H1 (cell line): ENCODE data around the gene ICE1.

ENCODE experiments used
- ATF3 ChIP-seq: IDR thresholded peaks from 2 replicates; pipeline ENCODE4 v1.6.1; 2011; ENCODE audit warnings: low read depth, mild to moderate bottlenecking, low read length; ENCODE audit not compliant: insufficient read depth
- CTCF ChIP-seq, 3 experiments: IDR thresholded peaks; 1 replicate in 2 of 3; 2 replicates in 1 of 3; pipeline versions ENCODE4 v1.5.1 to v1.6.1; 2011; ENCODE audit warnings: low read length in 3 of 3, mild to moderate bottlenecking in 3 of 3, inconsistent platforms in 2 of 3, low read depth in 1 of 3, moderate library complexity in 1 of 3; ENCODE audit not compliant: insufficient read depth in 1 of 3; ENCODE audit errors: control extremely low read depth in 1 of 3
- E2F6 ChIP-seq: IDR thresholded peaks from 2 replicates; pipeline ENCODE4 v1.6.1; 2012; ENCODE audit warnings: inconsistent platforms
- EGR1 ChIP-seq: IDR thresholded peaks from 2 replicates; pipeline ENCODE4 v1.6.1; 2011; ENCODE audit warnings: low read depth, low read length, borderline replicate concordance
- EZH2 ChIP-seq: fragments of 200-600 bp; sonication (generic); IDR thresholded peaks from 2 replicates; pipeline ENCODE4 v1.7.1; 2012; ENCODE audit warnings: low read depth, mild to moderate bottlenecking, moderate library complexity, low read length, inconsistent platforms; ENCODE audit not compliant: severe bottlenecking
- KDM1A ChIP-seq: fragments of 200-600, 300-600 bp; sonication (generic); IDR thresholded peaks from 2 replicates; pipeline ENCODE4 v1.7.1; 2016; ENCODE audit warnings: mild to moderate bottlenecking, low read length, borderline replicate concordance
- MAX ChIP-seq: IDR thresholded peaks from 2 replicates; pipeline ENCODE4 v1.6.1; 2012; ENCODE audit warnings: inconsistent platforms
- POLR2A ChIP-seq, 2 experiments: IDR thresholded peaks; 1 replicate in 1 of 2; 2 replicates in 1 of 2; pipeline ENCODE4 v1.6.1; 2011; ENCODE audit warnings: low read depth in 2 of 2, low read length in 2 of 2, mild to moderate bottlenecking in 2 of 2; ENCODE audit errors: control extremely low read depth in 1 of 2
- POLR2AphosphoS5 ChIP-seq: IDR thresholded peaks from 2 replicates; pipeline ENCODE4 v1.6.1; 2011; ENCODE audit warnings: low read depth, low read length
- RFX5 ChIP-seq: IDR thresholded peaks from 2 replicates; pipeline ENCODE4 v1.6.1; 2011; ENCODE audit warnings: low read depth, low read length, improper control_type of control experiment, borderline replicate concordance
- RXRA ChIP-seq: IDR thresholded peaks from 2 replicates; pipeline ENCODE4 v1.6.1; 2011; ENCODE audit warnings: low read depth, mild to moderate bottlenecking, low read length, moderate library complexity; ENCODE audit not compliant: insufficient read depth
- SP4 ChIP-seq: IDR thresholded peaks from 2 replicates; pipeline ENCODE4 v1.6.1; 2012; ENCODE audit warnings: low read length, inconsistent platforms
- TCF12 ChIP-seq: IDR thresholded peaks from 2 replicates; pipeline ENCODE4 v1.6.1; 2011; ENCODE audit warnings: low read depth, mild to moderate bottlenecking, low read length

- TF ChIP-seq EZH2 (no peak), TCF12 (no peak), POLR2A (IDR thresholded peaks at IDR 0.05; ENCODE audit: control extremely low read depth in 1 of 2, low read depth in 2 of 2, low read length in 2 of 2) (no peak), SP4 (no peak), CTCF (IDR thresholded peaks at IDR 0.05; ENCODE audit: control extremely low read depth in 1 of 3, insufficient read depth in 1 of 3, low read depth in 1 of 3, low read length in 3 of 3) (no peak), RXRA (no peak), E2F6 (no peak; the same call in 1 of the 2 replicates), EGR1 (no peak), MAX (no peak), ATF3 (no peak), RFX5 (no peak), KDM1A (no peak), POLR2AphosphoS5 (no peak)
Measured at GRCh38 chr5:5421149-5421960, 1.1 kb upstream of the ICE1 start.
